DOHH2 (cell line): ENCODE data around the gene DMAC2.

Experiments
- H3F3A ChIP-seq: fragments of 200-600 bp; sonication (generic), shearing (Covaris generic); 2 replicates; pipeline ENCODE4 v1.6.0; 2016; ENCODE audit warnings: antibody characterized with exemption, mild to moderate bottlenecking; ENCODE audit not compliant: control insufficient read depth, insufficient read depth
- H3K27ac ChIP-seq: fragments of 200-600 bp; sonication (generic); 2 replicates; pipeline ENCODE4 v1.5.1; 2014; ENCODE audit warnings: low read depth, mild to moderate bottlenecking, low read length, moderate library complexity
- H3K27me3 ChIP-seq: fragments of 200-600 bp; sonication (generic); 2 replicates; pipeline ENCODE4 v1.6.1; 2014; ENCODE audit warnings: mild to moderate bottlenecking, low read length, mixed read lengths; ENCODE audit not compliant: control insufficient read depth
- H3K36me3 ChIP-seq: fragments of 200-600 bp; sonication (generic); 2 replicates; pipeline ENCODE4 v1.6.1; 2014; ENCODE audit warnings: mild to moderate bottlenecking, low read length, moderate library complexity, mixed read lengths; ENCODE audit not compliant: control insufficient read depth
- H3K4me1 ChIP-seq: fragments of 200-600 bp; sonication (generic); 2 replicates; pipeline ENCODE4 v1.6.1; 2014; ENCODE audit warnings: mild to moderate bottlenecking, low read length, mixed read lengths; ENCODE audit not compliant: control insufficient read depth
- H3K4me2 ChIP-seq: fragments of 200-600 bp; sonication (generic); 2 replicates; pipeline ENCODE4 v1.6.0; 2014; ENCODE audit warnings: mild to moderate bottlenecking, low read length, moderate library complexity
- H3K4me3 ChIP-seq: fragments of 200-600 bp; sonication (generic); 2 replicates; pipeline ENCODE4 v1.5.1; 2014; ENCODE audit warnings: mild to moderate bottlenecking, low read length, mixed read lengths
- H3K79me2 ChIP-seq: fragments of 200-600 bp; sonication (generic); 2 replicates; pipeline ENCODE4 v1.6.1; 2014; ENCODE audit warnings: mild to moderate bottlenecking, low read length, mixed read lengths; ENCODE audit not compliant: control insufficient read depth
- H3K9me2 ChIP-seq: fragments of 200-600 bp; sonication (generic); replicated peaks from 2 replicates; pipeline ENCODE4 v1.6.1; 2014; ENCODE audit warnings: mild to moderate bottlenecking, low read length, mixed read lengths; ENCODE audit not compliant: control insufficient read depth
- H3K9me3 ChIP-seq: fragments of 200-600 bp; sonication (generic); 2 replicates; pipeline ENCODE4 v1.6.1; 2014; ENCODE audit warnings: antibody characterized with exemption, low read length, mixed read lengths; ENCODE audit not compliant: control insufficient read depth, insufficient read depth
- H4K20me1 ChIP-seq: fragments of 200-600 bp; sonication (generic); 2 replicates; pipeline ENCODE4 v1.6.0; 2014; ENCODE audit warnings: low read depth, mild to moderate bottlenecking, antibody characterized with exemption, low read length, moderate library complexity; ENCODE audit not compliant: control insufficient read depth, insufficient read depth
- EZH2phosphoT487 ChIP-seq: fragments of 200-600 bp; sonication (generic); IDR thresholded peaks from 2 replicates; pipeline ENCODE4 v1.6.1; 2017; ENCODE audit warnings: borderline replicate concordance, mild to moderate bottlenecking, antibody characterized with exemption, low read length, moderate library complexity, mixed read lengths
- TF ChIP-seq, protein P1 (sequence below): fragments of 200-600 bp; sonication (generic); IDR thresholded peaks from one replicate; pipeline ENCODE4 v1.5.1; 2014; ENCODE audit warnings: antibody characterized with exemption, mild to moderate bottlenecking, low read depth, low read length; ENCODE audit not compliant: poor library complexity, severe bottlenecking

DMAC2 gene

DNA sequence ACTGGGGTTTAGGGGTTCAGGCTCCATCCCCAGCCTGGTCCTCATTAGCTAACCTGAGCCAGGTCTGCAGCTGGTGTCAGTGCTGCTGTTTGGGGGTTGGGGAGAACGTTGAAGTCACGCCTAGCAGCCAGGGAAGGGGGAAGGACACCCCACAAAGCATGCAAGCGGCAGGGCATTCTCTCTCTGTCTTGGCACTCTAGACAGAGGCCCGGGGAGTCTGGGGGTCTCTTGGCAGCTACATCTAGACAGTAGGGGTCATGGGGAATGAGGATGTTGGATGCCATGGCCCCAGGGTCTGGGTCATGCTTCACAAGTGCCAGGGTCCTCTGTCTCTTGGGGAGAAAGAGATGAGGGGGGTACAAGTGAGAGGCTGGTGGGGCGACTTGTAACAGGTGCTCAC, 5.9 kb upstream of the DMAC2 start:
- peaks cover 17% of the 10 kb centered on the region for H3K4me1 ChIP-seq
- no peaks in the 10 kb centered on the region for H4K20me1 ChIP-seq
- TF ChIP-seq, protein P1, sequence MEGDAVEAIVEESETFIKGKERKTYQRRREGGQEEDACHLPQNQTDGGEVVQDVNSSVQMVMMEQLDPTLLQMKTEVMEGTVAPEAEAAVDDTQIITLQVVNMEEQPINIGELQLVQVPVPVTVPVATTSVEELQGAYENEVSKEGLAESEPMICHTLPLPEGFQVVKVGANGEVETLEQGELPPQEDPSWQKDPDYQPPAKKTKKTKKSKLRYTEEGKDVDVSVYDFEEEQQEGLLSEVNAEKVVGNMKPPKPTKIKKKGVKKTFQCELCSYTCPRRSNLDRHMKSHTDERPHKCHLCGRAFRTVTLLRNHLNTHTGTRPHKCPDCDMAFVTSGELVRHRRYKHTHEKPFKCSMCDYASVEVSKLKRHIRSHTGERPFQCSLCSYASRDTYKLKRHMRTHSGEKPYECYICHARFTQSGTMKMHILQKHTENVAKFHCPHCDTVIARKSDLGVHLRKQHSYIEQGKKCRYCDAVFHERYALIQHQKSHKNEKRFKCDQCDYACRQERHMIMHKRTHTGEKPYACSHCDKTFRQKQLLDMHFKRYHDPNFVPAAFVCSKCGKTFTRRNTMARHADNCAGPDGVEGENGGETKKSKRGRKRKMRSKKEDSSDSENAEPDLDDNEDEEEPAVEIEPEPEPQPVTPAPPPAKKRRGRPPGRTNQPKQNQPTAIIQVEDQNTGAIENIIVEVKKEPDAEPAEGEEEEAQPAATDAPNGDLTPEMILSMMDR: no peak
- no peak for TF ChIP-seq EZH2phosphoT487
- H3K4me3 ChIP-seq: no peak overlapping the region
- H3K9me2 ChIP-seq: no peaks in the 10 kb centered on the region
- H3F3A ChIP-seq: 0 out of 2 replicates have a peak, but pooled peaks cover 2% of the 10 kb centered on the region
- no peaks in the 10 kb centered on the region for H3K36me3 ChIP-seq
- peaks cover 5% of the 10 kb centered on the region; the same call in 1 of the 2 replicates for H3K27me3 ChIP-seq
- no peak overlapping the region for H3K27ac ChIP-seq
- no peaks in the 10 kb centered on the region for H3K79me2 ChIP-seq
- no peaks in the 10 kb centered on the region for H3K9me3 ChIP-seq
- H3K4me2 ChIP-seq: no peak overlapping the region

DNA sequence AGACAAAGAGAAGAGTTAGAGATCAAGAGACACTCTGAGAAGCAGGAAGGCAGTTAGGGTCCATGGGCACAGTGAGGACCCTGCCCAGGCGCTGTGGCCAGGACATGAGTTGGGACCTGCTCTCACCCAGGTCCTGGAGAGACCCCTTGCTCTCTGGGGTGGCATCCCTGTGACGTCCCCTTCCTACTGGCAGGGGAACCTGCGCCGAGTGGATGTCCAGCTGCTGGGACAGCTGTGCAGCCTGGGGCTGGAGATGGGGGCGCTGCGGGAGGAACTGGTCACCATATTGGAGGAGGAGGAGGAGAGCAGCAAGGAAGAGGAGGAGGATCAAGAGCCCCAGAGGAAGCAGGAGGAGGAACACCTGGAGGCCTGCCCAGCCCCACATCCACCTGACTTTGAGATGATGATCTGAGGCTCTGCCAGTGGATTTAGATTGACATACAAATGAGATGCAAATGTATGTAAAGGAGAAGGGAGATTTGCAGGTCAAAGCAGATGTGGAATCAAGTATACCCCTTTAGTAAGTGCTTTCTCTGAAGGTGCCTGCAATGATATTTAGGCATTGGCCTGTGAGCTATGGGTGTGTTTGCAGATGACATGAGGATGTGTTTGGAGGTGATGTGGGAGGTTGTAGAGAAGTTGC, 4.2 kb upstream of the DMAC2 start:
- Histone ChIP-seq H3K4me2 (no peak overlapping the region), H3F3A (0 out of 2 replicates have a peak, but pooled peaks cover 2% of the 10 kb centered on the region), H4K20me1 (no peaks in the 10 kb centered on the region), H3K9me2 (no peaks in the 10 kb centered on the region), H3K9me3 (no peaks in the 10 kb centered on the region), H3K79me2 (peaks cover 5% of the 10 kb centered on the region), H3K4me3 (no peak overlapping the region), H3K27me3 (peaks cover 3% of the 10 kb centered on the region; the same call in 1 of the 2 replicates), H3K4me1 (peaks cover 21% of the 10 kb centered on the region), H3K36me3 (no peaks in the 10 kb centered on the region), H3K27ac (no peak overlapping the region)
- TF ChIP-seq EZH2phosphoT487: no peak
- TF ChIP-seq, protein P1: no peak

DNA sequence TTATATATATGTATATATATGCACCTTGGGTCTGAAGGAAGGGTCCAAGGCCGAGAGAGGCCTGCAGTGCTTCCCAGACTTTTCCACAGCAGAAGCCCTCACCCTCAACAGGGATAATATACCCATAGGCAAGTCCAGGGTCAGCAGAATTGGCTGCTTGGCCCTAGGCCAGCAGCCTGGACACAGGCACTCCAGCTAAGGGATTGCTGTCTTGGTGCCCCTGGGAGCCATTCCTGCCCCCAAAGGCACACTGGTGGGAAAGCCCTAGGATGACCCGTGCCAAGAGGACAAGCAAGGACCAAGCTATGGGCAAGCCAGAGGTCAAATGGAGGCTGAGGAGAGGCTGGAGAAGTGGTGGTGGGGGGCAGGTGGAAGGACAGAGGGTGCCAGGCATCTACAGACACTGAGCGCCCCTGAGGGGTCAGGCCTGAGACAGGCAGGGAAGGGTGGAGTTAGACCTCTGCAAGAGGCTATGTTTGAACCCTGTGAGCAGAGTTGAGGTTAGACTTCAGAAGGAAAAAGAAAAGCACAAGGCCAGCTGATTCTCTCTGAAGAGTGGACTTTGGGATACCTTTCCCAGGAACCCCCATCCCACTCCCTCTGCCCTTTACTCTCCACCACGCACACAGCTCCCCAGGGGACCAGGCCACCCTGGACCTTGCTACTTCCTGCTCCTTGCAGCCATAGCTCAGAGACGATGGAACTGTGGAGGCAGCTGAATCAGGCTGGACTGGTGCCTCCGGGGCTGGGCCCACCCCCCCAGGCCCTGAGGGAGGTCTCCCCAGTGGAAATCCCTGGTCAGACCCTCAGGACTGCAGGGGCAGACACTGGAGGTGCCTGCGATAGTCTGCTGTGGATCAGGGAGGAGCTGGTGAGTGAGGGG, 3.0 kb upstream of the DMAC2 start, which contains the start of gene ERICH4:
ERICH4 (plus strand) TSS at position 684 of the 883 bp plus-strand sequence; CDS start at position 698, 14 bp downstream.
- H3K27me3 ChIP-seq: no peaks in the 10 kb centered on the region; the same call in 1 of the 2 replicates
- H4K20me1 ChIP-seq: no peaks in the 10 kb centered on the region
- H3K9me3 ChIP-seq: no peaks in the 10 kb centered on the region
- H3K9me2 ChIP-seq: no peaks in the 10 kb centered on the region
- TF ChIP-seq, protein P1: no peak
- no peak for TF ChIP-seq EZH2phosphoT487
- no peak within 1 kb of the TSS for H3K27ac ChIP-seq
- peaks cover 5% of the 10 kb centered on the region; the same call in 1 of the 2 replicates for H3K36me3 ChIP-seq
- H3F3A ChIP-seq: 0 out of 2 replicates have a peak, but pooled peaks cover 2% of the 10 kb centered on the region
- peaks cover 25% of the 10 kb centered on the region for H3K4me1 ChIP-seq
- no peak within 1 kb of the TSS for H3K4me2 ChIP-seq
- H3K79me2 ChIP-seq: peaks cover 17% of the 10 kb centered on the region
- H3K4me3 ChIP-seq: no peak within 1 kb of the TSS
